ENCODE measurements around the gene AGPS.
"Not testable (repeated sequence)": the region's sequence is repeated elsewhere in the genome, so short reads cannot be mapped to it uniquely, and the experiment has no call there.

The AGPS gene

DNA sequence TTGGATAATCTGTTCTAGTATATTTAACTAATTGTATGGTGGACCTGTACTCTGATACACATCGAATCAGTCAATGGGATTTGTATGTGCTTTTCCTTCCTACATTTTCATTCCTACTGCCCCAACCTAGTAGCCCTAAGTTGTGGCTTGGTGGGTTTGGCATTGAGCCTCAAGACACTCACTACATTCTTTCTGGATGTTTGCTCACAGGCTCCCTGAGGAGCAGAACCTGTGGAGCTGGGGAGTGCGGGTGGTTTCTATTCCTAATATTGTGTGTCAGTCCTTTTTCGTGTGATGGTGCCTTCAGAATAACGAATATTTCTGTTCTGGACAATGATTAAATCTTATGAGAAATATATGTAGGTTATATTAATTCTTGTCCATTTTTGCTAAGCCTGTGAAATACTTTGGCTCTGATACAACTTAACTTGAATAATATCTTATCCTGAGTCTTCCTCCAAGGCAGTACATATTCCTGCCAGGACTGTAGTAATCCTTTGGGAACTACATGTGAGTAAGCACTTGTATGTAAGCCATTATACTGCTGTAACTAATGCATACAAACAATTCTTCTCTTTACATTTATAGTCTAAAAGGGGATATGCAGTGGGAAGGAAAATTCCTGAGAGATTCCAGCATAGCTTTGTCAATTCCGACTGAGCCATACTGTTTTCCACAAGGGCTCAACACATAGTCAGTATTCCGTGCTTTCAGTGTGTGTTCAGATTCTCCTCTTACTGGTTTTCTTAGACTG is 150.6 kb downstream of the AGPS start:
- no peak overlapping the region for H3K27ac ChIP-seq (ENCODE audit: low read depth, low read length)

DNA sequence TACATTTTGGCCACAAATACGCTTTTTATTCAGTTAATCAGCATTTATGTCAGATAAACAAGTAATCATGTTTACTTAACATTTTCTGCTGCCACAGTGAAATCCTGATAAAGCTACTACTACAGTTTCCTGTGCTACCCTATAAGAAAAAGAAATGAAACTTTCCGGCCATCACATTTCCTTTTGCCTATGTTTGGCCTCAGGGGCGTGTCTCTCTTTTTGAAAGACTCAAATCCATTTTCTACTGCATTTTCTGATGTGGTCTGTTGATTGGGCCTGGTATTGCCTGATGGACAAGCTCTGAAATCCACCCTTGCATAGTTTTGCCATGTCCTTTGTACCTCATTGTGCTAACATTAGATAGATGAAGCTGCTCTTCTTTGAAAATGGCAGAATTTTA is 152.6 kb downstream of the AGPS start:
- Histone ChIP-seq H3K27me3 (ENCODE audit: control insufficient read depth in 1 of 2, insufficient read depth in 2 of 2, low read length in 2 of 2) (no peaks in the 10 kb centered on the region), H3K9me3 (ENCODE audit: control insufficient read depth in 1 of 2, low read length in 2 of 2) (no peaks in the 10 kb centered on the region), H3K9ac (ENCODE audit: low read depth in 1 of 2, low read length in 2 of 2) (no peak overlapping the region), H3K4me3 (ENCODE audit: low read depth in 1 of 2, low read length in 2 of 2) (no peak overlapping the region), H3K36me3 (ENCODE audit: control insufficient read depth in 1 of 2, insufficient read depth in 2 of 2, low read length in 2 of 2) (no peaks in the 10 kb centered on the region), H3K27ac (ENCODE audit: low read depth, low read length) (no peak overlapping the region), H3K4me1 (ENCODE audit: control insufficient read depth in 1 of 2, insufficient read depth in 2 of 2, low read length in 2 of 2) (no peaks in the 10 kb centered on the region)

More for the DNA sequence above, 150.6 kb downstream of the AGPS start:
- H3K27me3 ChIP-seq (ENCODE audit: control insufficient read depth in 1 of 2, insufficient read depth in 2 of 2, low read length in 2 of 2): no peaks in the 10 kb centered on the region
- H3K36me3 ChIP-seq (ENCODE audit: control insufficient read depth in 1 of 2, insufficient read depth in 2 of 2, low read length in 2 of 2): peaks cover 0 to 4% of the 10 kb centered on the region in 2 donors
- H3K9me3 ChIP-seq (ENCODE audit: control insufficient read depth in 1 of 2, low read length in 2 of 2): no peaks in the 10 kb centered on the region
- H3K9ac ChIP-seq (ENCODE audit: low read depth in 1 of 2, low read length in 2 of 2): no peak overlapping the region
- H3K4me1 ChIP-seq (ENCODE audit: control insufficient read depth in 1 of 2, insufficient read depth in 2 of 2, low read length in 2 of 2): no peaks in the 10 kb centered on the region
- no peak overlapping the region for H3K4me3 ChIP-seq (ENCODE audit: low read depth in 1 of 2, low read length in 2 of 2)

DNA sequence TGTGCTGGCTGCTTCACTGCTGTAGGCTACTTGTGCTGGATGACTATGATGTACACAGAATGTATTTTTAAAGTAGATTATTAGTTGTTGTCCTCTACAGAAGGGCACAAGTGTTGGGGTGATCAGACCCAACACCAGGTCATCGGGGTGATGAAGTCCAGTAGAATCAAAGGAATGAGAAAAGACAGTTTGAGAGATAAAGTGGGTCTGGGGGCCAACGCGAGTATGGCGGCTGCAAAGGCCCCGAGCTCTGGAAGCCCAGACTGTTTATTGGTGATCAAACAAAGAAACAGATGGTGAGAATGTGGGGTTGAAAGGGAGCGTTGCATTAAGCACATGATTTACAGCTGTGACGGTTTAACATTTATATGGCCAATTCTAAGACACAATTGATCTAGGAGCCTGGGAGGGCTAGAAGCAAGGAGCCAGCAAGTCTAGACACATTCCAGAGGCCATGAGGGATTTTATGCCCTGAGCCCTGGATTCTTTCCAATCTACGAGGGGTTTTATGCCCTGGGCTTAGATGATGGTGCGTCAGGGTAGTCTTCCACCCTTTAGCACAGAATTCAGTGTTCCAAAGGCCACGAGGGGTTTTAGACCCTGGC is 153.5 kb downstream of the AGPS start:
- no peaks in the 10 kb centered on the region for H3K36me3 ChIP-seq (ENCODE audit: control insufficient read depth in 1 of 2, insufficient read depth in 2 of 2, low read length in 2 of 2)
- H3K27me3 ChIP-seq (ENCODE audit: control insufficient read depth in 1 of 2, insufficient read depth in 2 of 2, low read length in 2 of 2): no peaks in the 10 kb centered on the region
- H3K9me3 ChIP-seq (ENCODE audit: control insufficient read depth in 1 of 2, low read length in 2 of 2): no peaks in the 10 kb centered on the region
- no peak overlapping the region for H3K4me3 ChIP-seq (ENCODE audit: low read depth in 1 of 2, low read length in 2 of 2)
- no peak overlapping the region for H3K9ac ChIP-seq (ENCODE audit: low read depth in 1 of 2, low read length in 2 of 2)
- H3K27ac ChIP-seq (ENCODE audit: low read depth, low read length): no peak overlapping the region
- no peaks in the 10 kb centered on the region for H3K4me1 ChIP-seq (ENCODE audit: control insufficient read depth in 1 of 2, insufficient read depth in 2 of 2, low read length in 2 of 2)

DNA sequence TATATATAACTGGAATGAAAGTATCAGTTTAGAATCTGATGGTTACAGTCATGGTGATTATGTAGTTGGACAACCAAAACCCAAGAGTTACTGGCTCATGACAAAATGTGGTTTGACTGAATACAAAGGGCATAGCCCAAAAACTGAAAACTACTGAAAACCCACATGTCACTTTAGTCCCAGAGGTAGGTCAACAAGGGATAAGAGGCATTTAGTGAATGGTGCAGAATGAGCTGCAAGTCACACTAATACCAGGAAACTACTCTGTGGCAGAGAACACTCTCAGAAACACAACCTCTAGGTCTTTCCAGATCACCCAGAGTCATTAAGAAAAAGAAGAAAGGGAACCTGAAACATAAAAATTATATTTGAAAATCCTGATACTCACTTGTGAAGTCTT is 154.5 kb downstream of the AGPS start:
- Histone ChIP-seq H3K27ac (ENCODE audit: low read depth, low read length) (no peak overlapping the region), H3K9ac (ENCODE audit: low read depth in 1 of 2, low read length in 2 of 2) (no peak overlapping the region), H3K27me3 (ENCODE audit: control insufficient read depth in 1 of 2, insufficient read depth in 2 of 2, low read length in 2 of 2) (no peaks in the 10 kb centered on the region), H3K9me3 (ENCODE audit: control insufficient read depth in 1 of 2, low read length in 2 of 2) (no peaks in the 10 kb centered on the region), H3K4me1 (ENCODE audit: control insufficient read depth in 1 of 2, insufficient read depth in 2 of 2, low read length in 2 of 2) (peaks cover 4% of the 10 kb centered on the region in 2 donors), H3K36me3 (ENCODE audit: control insufficient read depth in 1 of 2, insufficient read depth in 2 of 2, low read length in 2 of 2) (no peaks in the 10 kb centered on the region), H3K4me3 (ENCODE audit: low read depth in 1 of 2, low read length in 2 of 2) (no peak overlapping the region)

DNA sequence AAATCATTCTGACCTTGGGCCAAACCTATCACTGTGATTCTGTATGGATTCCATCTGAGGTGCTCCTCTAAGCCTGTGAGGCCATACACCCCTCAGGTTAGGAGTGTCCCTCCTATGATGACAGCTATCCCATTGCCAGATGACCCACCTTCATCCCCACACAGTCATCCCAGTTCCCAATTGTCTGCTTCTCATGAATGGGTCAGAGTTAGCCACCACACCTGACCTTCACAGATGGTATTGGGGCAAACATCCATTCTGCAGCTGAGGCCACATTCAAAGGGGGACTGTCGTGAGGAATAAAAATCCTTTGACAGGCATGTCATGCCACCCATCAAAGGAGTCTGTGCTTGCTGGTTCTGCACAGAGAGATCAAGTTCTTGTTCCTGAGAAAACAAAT is 155.2 kb downstream of the AGPS start:
- Histone ChIP-seq H3K4me1 (ENCODE audit: control insufficient read depth in 1 of 2, insufficient read depth in 2 of 2, low read length in 2 of 2) (peaks cover 5% of the 10 kb centered on the region in 2 donors), H3K9ac (ENCODE audit: low read depth in 1 of 2, low read length in 2 of 2) (no peak overlapping the region), H3K27me3 (ENCODE audit: control insufficient read depth in 1 of 2, insufficient read depth in 2 of 2, low read length in 2 of 2) (no peaks in the 10 kb centered on the region), H3K27ac (ENCODE audit: low read depth, low read length) (no peak overlapping the region), H3K4me3 (ENCODE audit: low read depth in 1 of 2, low read length in 2 of 2) (no peak overlapping the region), H3K9me3 (ENCODE audit: control insufficient read depth in 1 of 2, low read length in 2 of 2) (no peaks in the 10 kb centered on the region), H3K36me3 (ENCODE audit: control insufficient read depth in 1 of 2, insufficient read depth in 2 of 2, low read length in 2 of 2) (no peaks in the 10 kb centered on the region)

DNA sequence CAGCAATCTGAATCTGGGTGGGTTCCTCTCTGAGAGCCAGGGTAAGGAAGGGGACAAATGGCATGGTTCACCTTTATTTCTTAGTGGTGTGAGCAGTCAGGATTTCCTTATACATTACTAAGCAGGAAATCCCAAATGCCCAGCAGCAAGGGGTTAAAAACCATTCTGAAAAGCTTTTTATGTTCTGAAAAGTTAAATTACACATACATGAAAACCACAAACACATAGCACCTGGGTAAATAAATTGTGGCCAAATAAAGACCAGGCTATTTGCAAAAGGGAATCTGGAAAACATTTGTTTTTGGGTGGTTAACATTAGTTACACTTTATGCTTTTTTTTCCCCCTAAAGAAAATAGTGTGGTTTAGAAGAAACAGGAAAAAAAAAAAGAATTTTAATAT is 156.1 kb downstream of the AGPS start:
- H3K36me3 ChIP-seq (ENCODE audit: control insufficient read depth in 1 of 2, insufficient read depth in 2 of 2, low read length in 2 of 2): no peaks in the 10 kb centered on the region
- no peaks in the 10 kb centered on the region for H3K9me3 ChIP-seq (ENCODE audit: control insufficient read depth in 1 of 2, low read length in 2 of 2)
- H3K4me1 ChIP-seq (ENCODE audit: control insufficient read depth in 1 of 2, insufficient read depth in 2 of 2, low read length in 2 of 2): peaks cover 5% of the 10 kb centered on the region in 2 donors
- no peak overlapping the region for H3K4me3 ChIP-seq (ENCODE audit: low read depth in 1 of 2, low read length in 2 of 2)
- no peak overlapping the region for H3K27ac ChIP-seq (ENCODE audit: low read depth, low read length)
- no peak overlapping the region for H3K9ac ChIP-seq (ENCODE audit: low read depth in 1 of 2, low read length in 2 of 2)
- no peaks in the 10 kb centered on the region for H3K27me3 ChIP-seq (ENCODE audit: control insufficient read depth in 1 of 2, insufficient read depth in 2 of 2, low read length in 2 of 2)

DNA sequence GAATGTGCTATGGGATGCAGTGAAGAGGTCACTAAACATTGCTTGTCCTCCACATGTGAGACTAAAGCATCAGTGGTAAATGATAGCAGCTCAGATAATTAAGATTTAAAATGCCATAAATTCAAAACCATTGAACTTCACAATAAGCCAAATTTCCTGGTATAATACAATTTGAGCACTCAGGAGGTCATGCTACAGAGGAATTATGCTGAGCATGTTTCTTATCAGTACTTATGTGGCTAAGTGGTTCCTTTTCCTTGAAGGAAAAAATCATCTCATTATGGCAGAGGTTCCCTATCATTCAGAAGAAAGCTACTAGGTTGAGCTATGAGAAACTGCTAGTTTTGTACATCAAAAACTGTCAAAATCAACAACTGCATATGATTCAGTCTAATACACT is 156.6 kb downstream of the AGPS start:
- H3K9ac ChIP-seq (ENCODE audit: low read depth in 1 of 2, low read length in 2 of 2): no peak overlapping the region
- H3K27ac ChIP-seq (ENCODE audit: low read depth, low read length): no peak overlapping the region
- H3K36me3 ChIP-seq (ENCODE audit: control insufficient read depth in 1 of 2, insufficient read depth in 2 of 2, low read length in 2 of 2): no peaks in the 10 kb centered on the region
- no peaks in the 10 kb centered on the region for H3K27me3 ChIP-seq (ENCODE audit: control insufficient read depth in 1 of 2, insufficient read depth in 2 of 2, low read length in 2 of 2)
- peaks cover 5% of the 10 kb centered on the region in 2 donors for H3K4me1 ChIP-seq (ENCODE audit: control insufficient read depth in 1 of 2, insufficient read depth in 2 of 2, low read length in 2 of 2)
- no peaks in the 10 kb centered on the region for H3K9me3 ChIP-seq (ENCODE audit: control insufficient read depth in 1 of 2, low read length in 2 of 2)
- no peak overlapping the region for H3K4me3 ChIP-seq (ENCODE audit: low read depth in 1 of 2, low read length in 2 of 2)

DNA sequence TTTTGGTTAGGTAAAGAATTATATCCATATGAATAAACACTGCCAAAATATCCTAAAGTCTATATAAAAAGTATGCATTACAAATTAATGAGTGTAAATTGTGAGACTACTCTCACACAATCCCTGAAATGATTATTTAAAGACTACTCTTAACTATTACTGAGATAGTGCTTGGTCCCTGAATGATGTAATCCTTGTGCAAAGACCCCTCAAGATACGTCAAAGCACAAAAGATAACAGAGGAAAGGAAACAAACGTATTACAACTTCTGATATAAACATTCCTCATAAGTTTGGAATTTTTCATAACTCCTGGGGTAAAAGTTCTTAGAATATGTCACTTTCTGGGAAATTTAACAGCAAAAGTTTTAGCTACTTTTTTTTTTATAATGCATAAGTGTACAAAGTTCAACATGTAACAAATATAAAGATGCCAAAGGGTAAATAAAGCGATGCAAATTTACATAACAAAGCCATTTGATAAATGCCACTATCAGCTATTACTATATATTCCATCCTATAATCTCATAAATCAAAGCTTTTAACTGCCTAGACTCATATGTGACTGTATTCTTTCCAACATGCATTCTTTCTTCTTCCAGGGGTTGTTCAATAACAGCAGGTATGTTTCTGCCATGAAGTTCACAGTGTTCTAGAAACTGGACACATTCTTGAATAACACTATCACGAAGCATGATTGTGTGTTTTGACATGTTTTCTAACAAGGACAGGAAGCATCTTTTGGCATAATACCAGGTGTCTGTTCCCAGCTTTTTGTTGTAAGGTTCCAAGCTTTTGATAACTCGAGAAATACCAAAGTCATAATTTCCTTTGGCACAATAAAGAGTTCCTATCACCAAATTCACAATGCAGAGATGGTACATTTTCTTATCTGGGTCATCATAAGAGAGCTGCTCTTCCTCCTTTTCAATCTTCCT is 158.0 kb downstream of the AGPS start:
- Histone ChIP-seq H3K27me3 (ENCODE audit: control insufficient read depth in 1 of 2, insufficient read depth in 2 of 2, low read length in 2 of 2) (no peaks in the 10 kb centered on the region), H3K36me3 (ENCODE audit: control insufficient read depth in 1 of 2, insufficient read depth in 2 of 2, low read length in 2 of 2) (no peaks in the 10 kb centered on the region), H3K9ac (ENCODE audit: low read depth in 1 of 2, low read length in 2 of 2) (no peak overlapping the region), H3K4me1 (ENCODE audit: control insufficient read depth in 1 of 2, insufficient read depth in 2 of 2, low read length in 2 of 2) (peaks cover 5% of the 10 kb centered on the region in 2 donors), H3K9me3 (ENCODE audit: control insufficient read depth in 1 of 2, low read length in 2 of 2) (no peaks in the 10 kb centered on the region), H3K27ac (ENCODE audit: low read depth, low read length) (no peak overlapping the region), H3K4me3 (ENCODE audit: low read depth in 1 of 2, low read length in 2 of 2) (no peak overlapping the region)

DNA sequence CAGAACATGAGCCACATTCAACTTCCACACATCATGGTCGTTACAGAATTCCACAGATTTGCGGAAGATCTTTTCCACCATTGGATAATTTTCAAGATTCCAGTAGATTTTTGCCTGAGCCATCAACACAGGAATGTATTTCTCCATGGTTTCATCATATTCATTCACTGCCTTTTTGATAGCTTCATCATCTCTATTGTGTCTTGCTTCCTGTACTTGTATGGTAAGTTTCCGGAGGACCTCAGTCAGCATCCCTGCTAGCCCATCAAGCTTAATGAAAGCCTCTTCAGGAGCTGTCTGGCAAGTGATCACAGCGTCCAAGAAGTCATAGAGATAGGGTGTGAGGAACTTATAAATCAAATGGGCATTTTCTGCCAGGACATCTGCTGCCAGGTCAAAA is 158.8 kb downstream of the AGPS start:
- not testable (repeated sequence) for H3K4me1 ChIP-seq (ENCODE audit: control insufficient read depth in 1 of 2, insufficient read depth in 2 of 2, low read length in 2 of 2); H3K27me3 ChIP-seq (ENCODE audit: control insufficient read depth in 1 of 2, insufficient read depth in 2 of 2, low read length in 2 of 2); H3K36me3 ChIP-seq (ENCODE audit: control insufficient read depth in 1 of 2, insufficient read depth in 2 of 2, low read length in 2 of 2); H3K4me3 ChIP-seq (ENCODE audit: low read depth in 1 of 2, low read length in 2 of 2); H3K27ac ChIP-seq (ENCODE audit: low read depth, low read length); H3K9me3 ChIP-seq (ENCODE audit: control insufficient read depth in 1 of 2, low read length in 2 of 2); H3K9ac ChIP-seq (ENCODE audit: low read depth in 1 of 2, low read length in 2 of 2)

DNA sequence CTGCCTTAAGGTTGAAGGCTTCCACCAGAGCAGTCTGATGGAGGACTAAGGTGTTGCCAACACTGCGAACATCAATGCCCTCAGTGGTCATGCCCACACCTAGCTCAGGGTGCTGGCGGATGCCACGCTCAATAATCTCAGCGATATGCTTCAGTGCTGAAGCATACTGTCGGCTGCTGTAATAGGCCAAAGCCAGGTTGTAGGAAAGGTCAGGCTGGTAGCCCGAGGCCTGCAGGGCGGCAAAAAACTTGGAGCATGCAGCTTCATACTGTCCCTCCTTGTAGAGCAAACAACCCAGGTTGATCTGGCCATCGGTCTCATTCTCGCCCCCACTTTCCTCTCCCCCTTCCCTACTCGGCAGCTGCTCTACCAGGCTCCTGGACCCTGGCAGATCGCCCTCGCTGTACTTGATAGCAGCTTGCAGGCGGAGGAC is 159.4 kb downstream of the AGPS start:
- Histone ChIP-seq H3K4me3 (ENCODE audit: low read depth in 1 of 2, low read length in 2 of 2) (peak overlapping the region; percentile 99), H3K9ac (ENCODE audit: low read depth in 1 of 2, low read length in 2 of 2) (peak overlapping the region; percentile 94 to 96), H3K4me1 (ENCODE audit: control insufficient read depth in 1 of 2, insufficient read depth in 2 of 2, low read length in 2 of 2) (peaks cover 5% of the 10 kb centered on the region in 2 donors), H3K9me3 (ENCODE audit: control insufficient read depth in 1 of 2, low read length in 2 of 2) (no peaks in the 10 kb centered on the region), H3K36me3 (ENCODE audit: control insufficient read depth in 1 of 2, insufficient read depth in 2 of 2, low read length in 2 of 2) (no peaks in the 10 kb centered on the region), H3K27ac (ENCODE audit: low read depth, low read length) (peak overlapping the region; percentile 94), H3K27me3 (ENCODE audit: control insufficient read depth in 1 of 2, insufficient read depth in 2 of 2, low read length in 2 of 2) (no peaks in the 10 kb centered on the region)
